HepG2 (cell line): ENCODE data around the gene CBX2. TPM values are rescaled to one million over a fixed set of nuclear protein-coding genes. Genes with fewer than 3 reads are reported as not detected.

ENCODE experiments used
- ATM ChIP-seq: fragments of 450-650 bp; IDR thresholded peaks from 2 replicates; pipeline ENCODE4 v1.7.1; 2017; ENCODE audit warnings: mild to moderate bottlenecking, borderline replicate concordance
- CBFB ChIP-seq: sonication (generic); formaldehyde crosslinking; IDR thresholded peaks from 2 replicates; pipeline ENCODE4 v1.4.0; 2020; ENCODE audit warnings: missing genetic modification reagents
- FOXC1 ChIP-seq: sonication (generic); formaldehyde crosslinking; IDR thresholded peaks from 2 replicates; pipeline ENCODE4 v1.8.0; 2022; ENCODE audit warnings: mild to moderate bottlenecking, missing genetic modification reagents, borderline replicate concordance
- HHEX ChIP-seq: IDR thresholded peaks from 2 replicates; pipeline ENCODE4 v1.6.1; 2016; ENCODE audit warnings: control low read depth
- JUNB ChIP-seq: sonication (generic); formaldehyde crosslinking; IDR thresholded peaks from 2 replicates; pipeline ENCODE4 v1.8.0; 2022; ENCODE audit warnings: missing genetic modification reagents, mild to moderate bottlenecking, borderline replicate concordance
- KDM2A ChIP-seq: sonication (generic); formaldehyde crosslinking; IDR thresholded peaks from 2 replicates; pipeline ENCODE4 v1.4.0; 2020; ENCODE audit warnings: low read depth, missing genetic modification reagents, borderline replicate concordance
- NR1H2 ChIP-seq: sonication (generic); formaldehyde crosslinking; IDR thresholded peaks from 2 replicates; pipeline ENCODE4 v1.8.1; 2022; ENCODE audit warnings: low read depth, missing genetic modification reagents, borderline replicate concordance
- ONECUT2 ChIP-seq: sonication (generic); formaldehyde crosslinking; IDR thresholded peaks from 2 replicates; pipeline ENCODE4 v1.4.0; 2020; ENCODE audit warnings: missing genetic modification reagents
- ZNF225 ChIP-seq: sonication (generic); formaldehyde crosslinking; IDR thresholded peaks from 2 replicates; pipeline ENCODE4 v1.4.0; 2020; ENCODE audit warnings: mild to moderate bottlenecking, missing genetic modification reagents
- ZNF24 ChIP-seq: fragments of 450-650 bp; IDR thresholded peaks from 2 replicates; pipeline ENCODE4 v1.6.1; 2017; ENCODE audit warnings: antibody characterized with exemption, mild to moderate bottlenecking
- ZNF503 ChIP-seq: sonication (generic); formaldehyde crosslinking; IDR thresholded peaks from 2 replicates; pipeline ENCODE4 v1.4.0; 2020; ENCODE audit warnings: missing genetic modification reagents
- ZNF569 ChIP-seq: sonication (generic); formaldehyde crosslinking; IDR thresholded peaks from 2 replicates; pipeline ENCODE4 v1.5.0; 2020; ENCODE audit warnings: mild to moderate bottlenecking, missing genetic modification reagents, moderate library complexity, borderline replicate concordance
- ZNF800 ChIP-seq: sonication (generic); formaldehyde crosslinking; IDR thresholded peaks from 2 replicates; pipeline ENCODE4 v1.4.0; 2020; ENCODE audit warnings: missing genetic modification reagents
- polyA plus RNA-seq, 8 experiments: library from polyadenylated mRNA; depleted of rRNA in 3 of 8; stranded (reverse) in 7 of 8; unstranded in 1 of 8; fragments of >200 nt; fragmentation: Illumina TruSeq in 4 of 8; extraction: Trizol in 4 of 8; gene quantifications; 2 replicates each; pipeline versions ENCODE4 v1.2.1 to v1.2.3, GENCODE V29; 2011 to 2016; ENCODE audit warnings: low read depth in 4 of 8, missing spikeins in 1 of 8, mixed read lengths in 1 of 8; ENCODE audit not compliant: insufficient read depth in 1 of 8
- total RNA-seq, 5 experiments: library from RNA; depleted of rRNA; stranded (reverse); fragments of >200 nt; fragmentation: Illumina TruSeq; extraction: Trizol; gene quantifications; 2 replicates each; pipeline ENCODE4 v1.2.3, GENCODE V29; 2016; ENCODE audit warnings: low read depth in 1 of 5
- TF ChIP-seq, protein P1 (sequence below): sonication (generic); formaldehyde crosslinking; conservative IDR thresholded peaks from 2 replicates; pipeline ENCODE4 v1.8.0; 2022; ENCODE audit warnings: low read depth, missing genetic modification reagents
- TF ChIP-seq, protein P2 (sequence below): sonication (generic); formaldehyde crosslinking; IDR thresholded peaks from 2 replicates; pipeline ENCODE4 v1.4.0; 2020; ENCODE audit warnings: missing genetic modification reagents
- TF ChIP-seq, protein P3 (sequence below), 2 experiments: sonication (generic) in 1 of 2; formaldehyde crosslinking in 1 of 2; IDR thresholded peaks; 2 replicates each; pipeline versions ENCODE4 v1.4.0 to v1.6.1; 2018 to 2020; ENCODE audit warnings: missing genetic modification reagents in 2 of 2, borderline replicate concordance in 1 of 2, low read depth in 1 of 2, mild to moderate bottlenecking in 1 of 2, missing biosample characterization in 1 of 2

The CBX2 gene
- total and polyA plus RNA-seq, 2 of the 13 experiments (the other 11 are each of a cell fraction or from before 2014, with no cell fraction given): 14.5 to 31.1 TPM

DNA sequence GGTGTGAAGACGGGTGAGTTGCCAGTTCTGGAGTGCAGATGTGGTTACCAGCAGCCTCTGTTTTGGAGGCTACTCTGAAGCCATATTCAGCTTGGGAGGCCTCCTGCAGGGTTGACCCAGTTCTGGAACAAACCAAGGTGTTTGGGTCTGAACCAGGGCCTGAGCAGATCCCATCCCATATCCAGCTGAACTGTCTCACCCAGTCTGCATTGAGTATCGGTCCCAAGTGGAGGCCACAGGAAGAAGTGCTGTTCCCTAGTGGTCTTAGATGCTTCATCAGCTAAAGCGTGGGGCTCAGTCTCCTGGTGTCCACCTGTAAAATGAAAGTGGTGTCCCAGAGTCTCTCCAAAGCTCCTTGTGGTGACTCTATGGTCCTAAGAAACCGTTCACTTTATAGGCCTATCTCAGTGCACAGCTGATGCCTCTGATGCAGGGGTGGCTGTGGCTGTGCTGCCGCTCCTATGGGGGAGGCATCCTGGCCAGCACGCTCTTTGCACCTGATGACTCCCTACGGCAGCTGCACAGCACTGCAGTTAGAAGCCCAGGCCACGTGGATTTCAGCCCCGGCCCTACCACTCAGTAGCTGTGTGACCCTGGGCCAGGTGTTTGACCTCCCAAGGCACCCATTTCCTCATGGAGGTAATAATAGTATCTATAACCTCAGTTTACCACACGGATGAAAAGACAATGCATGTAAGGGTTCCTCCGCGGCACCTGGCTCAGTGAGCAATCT is 40.2 kb downstream of the CBX2 start (continued):
- no peak for TF ChIP-seq FOXC1 (CRISPR knock-in tag)
- TF ChIP-seq ZNF503 (CRISPR knock-in tag): no peak
- TF ChIP-seq ZNF800 (CRISPR knock-in tag): no peak; the same call in 1 of the 2 replicates
- peak; percentile 54; the same call in 1 of the 2 replicates for TF ChIP-seq KDM2A
- no peak for TF ChIP-seq ATM
- TF ChIP-seq, protein P1, sequence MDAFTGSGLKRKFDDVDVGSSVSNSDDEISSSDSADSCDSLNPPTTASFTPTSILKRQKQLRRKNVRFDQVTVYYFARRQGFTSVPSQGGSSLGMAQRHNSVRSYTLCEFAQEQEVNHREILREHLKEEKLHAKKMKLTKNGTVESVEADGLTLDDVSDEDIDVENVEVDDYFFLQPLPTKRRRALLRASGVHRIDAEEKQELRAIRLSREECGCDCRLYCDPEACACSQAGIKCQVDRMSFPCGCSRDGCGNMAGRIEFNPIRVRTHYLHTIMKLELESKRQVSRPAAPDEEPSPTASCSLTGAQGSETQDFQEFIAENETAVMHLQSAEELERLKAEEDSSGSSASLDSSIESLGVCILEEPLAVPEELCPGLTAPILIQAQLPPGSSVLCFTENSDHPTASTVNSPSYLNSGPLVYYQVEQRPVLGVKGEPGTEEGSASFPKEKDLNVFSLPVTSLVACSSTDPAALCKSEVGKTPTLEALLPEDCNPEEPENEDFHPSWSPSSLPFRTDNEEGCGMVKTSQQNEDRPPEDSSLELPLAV (CRISPR knock-in tag): no peak
- no peak; the same call in 1 of the 2 replicates for TF ChIP-seq ZNF225 (CRISPR knock-in tag)
- 0 out of 2 replicates have a peak, but pooled peaks have one; percentile 3 for TF ChIP-seq HHEX (CRISPR knock-in tag)
- no peak for TF ChIP-seq ZNF569
- no peak for TF ChIP-seq CBFB (CRISPR knock-in tag)
- TF ChIP-seq JUNB: no peak
- no peak for TF ChIP-seq ZNF24
- TF ChIP-seq NR1H2 (CRISPR knock-in tag): peak; percentile 48; the same call in 1 of the 2 replicates
- TF ChIP-seq, protein P2, sequence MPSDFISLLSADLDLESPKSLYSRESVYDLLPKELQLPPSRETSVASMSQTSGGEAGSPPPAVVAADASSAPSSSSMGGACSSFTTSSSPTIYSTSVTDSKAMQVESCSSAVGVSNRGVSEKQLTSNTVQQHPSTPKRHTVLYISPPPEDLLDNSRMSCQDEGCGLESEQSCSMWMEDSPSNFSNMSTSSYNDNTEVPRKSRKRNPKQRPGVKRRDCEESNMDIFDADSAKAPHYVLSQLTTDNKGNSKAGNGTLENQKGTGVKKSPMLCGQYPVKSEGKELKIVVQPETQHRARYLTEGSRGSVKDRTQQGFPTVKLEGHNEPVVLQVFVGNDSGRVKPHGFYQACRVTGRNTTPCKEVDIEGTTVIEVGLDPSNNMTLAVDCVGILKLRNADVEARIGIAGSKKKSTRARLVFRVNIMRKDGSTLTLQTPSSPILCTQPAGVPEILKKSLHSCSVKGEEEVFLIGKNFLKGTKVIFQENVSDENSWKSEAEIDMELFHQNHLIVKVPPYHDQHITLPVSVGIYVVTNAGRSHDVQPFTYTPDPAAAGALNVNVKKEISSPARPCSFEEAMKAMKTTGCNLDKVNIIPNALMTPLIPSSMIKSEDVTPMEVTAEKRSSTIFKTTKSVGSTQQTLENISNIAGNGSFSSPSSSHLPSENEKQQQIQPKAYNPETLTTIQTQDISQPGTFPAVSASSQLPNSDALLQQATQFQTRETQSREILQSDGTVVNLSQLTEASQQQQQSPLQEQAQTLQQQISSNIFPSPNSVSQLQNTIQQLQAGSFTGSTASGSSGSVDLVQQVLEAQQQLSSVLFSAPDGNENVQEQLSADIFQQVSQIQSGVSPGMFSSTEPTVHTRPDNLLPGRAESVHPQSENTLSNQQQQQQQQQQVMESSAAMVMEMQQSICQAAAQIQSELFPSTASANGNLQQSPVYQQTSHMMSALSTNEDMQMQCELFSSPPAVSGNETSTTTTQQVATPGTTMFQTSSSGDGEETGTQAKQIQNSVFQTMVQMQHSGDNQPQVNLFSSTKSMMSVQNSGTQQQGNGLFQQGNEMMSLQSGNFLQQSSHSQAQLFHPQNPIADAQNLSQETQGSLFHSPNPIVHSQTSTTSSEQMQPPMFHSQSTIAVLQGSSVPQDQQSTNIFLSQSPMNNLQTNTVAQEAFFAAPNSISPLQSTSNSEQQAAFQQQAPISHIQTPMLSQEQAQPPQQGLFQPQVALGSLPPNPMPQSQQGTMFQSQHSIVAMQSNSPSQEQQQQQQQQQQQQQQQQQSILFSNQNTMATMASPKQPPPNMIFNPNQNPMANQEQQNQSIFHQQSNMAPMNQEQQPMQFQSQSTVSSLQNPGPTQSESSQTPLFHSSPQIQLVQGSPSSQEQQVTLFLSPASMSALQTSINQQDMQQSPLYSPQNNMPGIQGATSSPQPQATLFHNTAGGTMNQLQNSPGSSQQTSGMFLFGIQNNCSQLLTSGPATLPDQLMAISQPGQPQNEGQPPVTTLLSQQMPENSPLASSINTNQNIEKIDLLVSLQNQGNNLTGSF (CRISPR knock-in tag): no peak
- TF ChIP-seq, protein P3, sequence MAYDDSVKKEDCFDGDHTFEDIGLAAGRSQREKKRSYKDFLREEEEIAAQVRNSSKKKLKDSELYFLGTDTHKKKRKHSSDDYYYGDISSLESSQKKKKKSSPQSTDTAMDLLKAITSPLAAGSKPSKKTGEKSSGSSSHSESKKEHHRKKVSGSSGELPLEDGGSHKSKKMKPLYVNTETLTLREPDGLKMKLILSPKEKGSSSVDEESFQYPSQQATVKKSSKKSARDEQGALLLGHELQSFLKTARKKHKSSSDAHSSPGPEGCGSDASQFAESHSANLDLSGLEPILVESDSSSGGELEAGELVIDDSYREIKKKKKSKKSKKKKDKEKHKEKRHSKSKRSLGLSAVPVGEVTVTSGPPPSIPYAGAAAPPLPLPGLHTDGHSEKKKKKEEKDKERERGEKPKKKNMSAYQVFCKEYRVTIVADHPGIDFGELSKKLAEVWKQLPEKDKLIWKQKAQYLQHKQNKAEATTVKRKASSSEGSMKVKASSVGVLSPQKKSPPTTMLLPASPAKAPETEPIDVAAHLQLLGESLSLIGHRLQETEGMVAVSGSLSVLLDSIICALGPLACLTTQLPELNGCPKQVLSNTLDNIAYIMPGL (CRISPR knock-in tag; IDR thresholded peaks at IDR 0.05; ENCODE audit: borderline replicate concordance in 1 of 2, low read depth in 1 of 2): no peak
- no peak for TF ChIP-seq ONECUT2 (CRISPR knock-in tag)
